ENCODE measurements around the gene TNNT1.
"Not testable (repeated sequence)": the region's sequence is repeated elsewhere in the genome, so short reads cannot be mapped to it uniquely, and the experiment has no call there.

Gene TNNT1

DNA sequence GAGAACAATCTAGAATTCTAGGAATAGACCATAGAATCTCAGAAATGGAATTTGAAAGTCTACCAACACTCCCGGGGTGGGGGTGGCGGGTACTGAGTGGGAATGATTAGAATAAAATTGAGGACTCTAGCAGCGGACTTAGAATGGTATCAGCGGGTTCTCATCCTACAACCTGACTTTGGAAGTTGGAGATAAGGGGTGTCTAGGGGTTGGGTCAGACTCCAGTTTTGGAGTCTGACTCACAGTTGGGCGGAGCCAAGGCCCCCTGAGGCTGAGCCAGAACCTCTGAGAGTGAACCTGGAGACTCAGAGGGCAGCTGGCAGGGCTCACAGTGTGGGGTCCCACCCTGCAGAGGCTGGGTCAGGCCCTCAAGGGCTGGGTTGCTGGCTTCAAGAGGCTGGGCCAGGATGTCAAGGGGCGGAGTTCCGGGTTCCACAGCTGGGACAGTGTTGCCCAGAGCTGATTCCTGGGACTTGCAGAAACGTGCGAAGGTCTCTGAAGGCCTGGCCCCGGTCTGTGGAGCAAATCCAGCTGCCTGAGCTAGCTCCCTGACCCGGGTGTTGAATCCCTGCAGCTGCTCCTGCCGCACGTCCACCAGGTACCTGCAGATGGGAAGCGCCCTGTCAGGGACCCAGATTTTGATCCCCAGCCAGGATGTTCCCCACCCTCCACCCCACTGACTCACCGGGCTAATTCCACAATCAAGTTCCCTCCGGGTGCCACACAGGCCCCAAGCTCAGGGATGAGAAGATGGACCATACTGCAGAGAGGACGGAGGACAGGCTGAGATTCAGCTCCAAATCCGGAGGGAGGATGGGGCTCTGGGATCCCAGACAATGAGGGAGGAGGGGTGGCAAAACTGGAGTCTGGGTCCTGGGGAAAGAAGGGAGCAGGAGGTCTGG, 10.1 kb upstream of the TNNT1 start:
- H3K4me3 ChIP-seq (replicated peaks; ENCODE audit: low read depth, low read length): no peak overlapping the region
- TF ChIP-seq, protein P1, sequence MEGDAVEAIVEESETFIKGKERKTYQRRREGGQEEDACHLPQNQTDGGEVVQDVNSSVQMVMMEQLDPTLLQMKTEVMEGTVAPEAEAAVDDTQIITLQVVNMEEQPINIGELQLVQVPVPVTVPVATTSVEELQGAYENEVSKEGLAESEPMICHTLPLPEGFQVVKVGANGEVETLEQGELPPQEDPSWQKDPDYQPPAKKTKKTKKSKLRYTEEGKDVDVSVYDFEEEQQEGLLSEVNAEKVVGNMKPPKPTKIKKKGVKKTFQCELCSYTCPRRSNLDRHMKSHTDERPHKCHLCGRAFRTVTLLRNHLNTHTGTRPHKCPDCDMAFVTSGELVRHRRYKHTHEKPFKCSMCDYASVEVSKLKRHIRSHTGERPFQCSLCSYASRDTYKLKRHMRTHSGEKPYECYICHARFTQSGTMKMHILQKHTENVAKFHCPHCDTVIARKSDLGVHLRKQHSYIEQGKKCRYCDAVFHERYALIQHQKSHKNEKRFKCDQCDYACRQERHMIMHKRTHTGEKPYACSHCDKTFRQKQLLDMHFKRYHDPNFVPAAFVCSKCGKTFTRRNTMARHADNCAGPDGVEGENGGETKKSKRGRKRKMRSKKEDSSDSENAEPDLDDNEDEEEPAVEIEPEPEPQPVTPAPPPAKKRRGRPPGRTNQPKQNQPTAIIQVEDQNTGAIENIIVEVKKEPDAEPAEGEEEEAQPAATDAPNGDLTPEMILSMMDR (IDR thresholded peaks at IDR 0.05; ENCODE audit: low read length, missing control alignments): no peak
- DNase-seq (ENCODE audit: low read depth): peak; percentile 49

DNA sequence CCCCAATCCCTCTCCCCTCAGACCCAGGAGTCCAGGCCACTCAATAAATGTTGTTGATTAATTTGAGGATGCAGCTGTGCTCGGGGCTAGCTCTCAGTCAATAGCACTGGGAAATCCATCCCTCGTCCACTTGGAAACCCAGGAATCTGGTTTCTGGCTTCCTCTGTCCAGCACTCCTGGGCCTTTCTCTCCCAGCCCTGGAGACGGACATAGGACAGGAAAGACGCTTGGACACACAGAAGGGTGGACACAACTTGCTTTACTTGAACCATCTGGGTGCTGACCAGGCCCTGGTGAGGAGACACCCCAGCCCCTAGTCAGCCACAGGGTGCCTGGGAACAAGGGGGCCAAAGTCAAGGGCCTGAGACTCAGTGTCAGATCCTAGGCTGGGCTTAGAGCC, 9.4 kb upstream of the TNNT1 start:
- no peak for DNase-seq (ENCODE audit: low read depth)
- no peak overlapping the region for H3K4me3 ChIP-seq (replicated peaks; ENCODE audit: low read depth, low read length)
- TF ChIP-seq, protein P1 (IDR thresholded peaks at IDR 0.05; ENCODE audit: low read length, missing control alignments): no peak

DNA sequence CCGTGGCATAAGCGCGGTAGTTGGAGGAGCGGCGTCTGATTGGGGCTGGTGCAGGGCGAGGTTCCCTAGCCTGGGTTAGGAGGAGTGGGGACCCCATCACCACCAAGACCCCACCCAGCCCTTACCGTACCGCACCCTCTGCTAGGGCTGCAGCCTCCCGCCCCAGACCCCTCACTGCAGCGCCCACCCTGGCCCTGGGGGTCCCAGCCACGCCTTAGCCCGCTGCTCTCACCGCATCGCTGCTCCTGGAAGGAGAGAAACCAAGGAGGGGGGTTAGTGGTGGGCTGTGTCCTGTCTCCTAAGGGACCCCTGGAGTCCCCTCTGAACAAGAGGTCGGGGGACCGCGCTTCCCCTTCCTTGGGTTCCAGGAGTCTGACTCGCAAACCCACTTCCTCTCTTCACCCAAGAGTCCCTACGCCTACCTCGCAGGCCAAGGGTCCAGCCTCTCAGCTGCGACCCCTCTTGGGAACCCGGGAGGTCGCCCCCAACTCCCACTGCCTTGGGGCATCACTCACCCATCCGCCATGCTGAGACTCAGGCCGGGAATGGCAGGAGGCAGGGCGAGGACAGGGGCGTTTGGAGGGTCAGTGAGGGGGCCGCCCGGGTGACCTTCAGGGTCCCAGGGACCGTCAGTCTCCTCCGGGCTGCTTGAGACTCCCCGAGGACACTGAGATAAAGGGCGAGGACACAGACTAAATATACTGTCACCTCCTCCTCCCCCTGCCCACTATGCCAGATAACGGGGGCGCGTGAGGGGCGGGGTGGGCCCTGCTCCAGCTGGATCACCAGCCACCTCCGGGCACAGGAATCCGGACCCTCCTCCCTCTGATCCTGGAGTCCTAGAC, 8.3 kb upstream of the TNNT1 start, which contains the start of gene TNNI3:
Gene TNNI3 (minus strand): TSS at position 669 of the 845 bp plus-strand sequence. CDS start 143 bp downstream, at position 526.
- TF ChIP-seq, protein P1 (IDR thresholded peaks at IDR 0.05; ENCODE audit: low read length, missing control alignments): no peak
- no peak for DNase-seq (ENCODE audit: low read depth)
- H3K4me3 ChIP-seq (replicated peaks; ENCODE audit: low read depth, low read length): no peak within 1 kb of the TSS

DNA sequence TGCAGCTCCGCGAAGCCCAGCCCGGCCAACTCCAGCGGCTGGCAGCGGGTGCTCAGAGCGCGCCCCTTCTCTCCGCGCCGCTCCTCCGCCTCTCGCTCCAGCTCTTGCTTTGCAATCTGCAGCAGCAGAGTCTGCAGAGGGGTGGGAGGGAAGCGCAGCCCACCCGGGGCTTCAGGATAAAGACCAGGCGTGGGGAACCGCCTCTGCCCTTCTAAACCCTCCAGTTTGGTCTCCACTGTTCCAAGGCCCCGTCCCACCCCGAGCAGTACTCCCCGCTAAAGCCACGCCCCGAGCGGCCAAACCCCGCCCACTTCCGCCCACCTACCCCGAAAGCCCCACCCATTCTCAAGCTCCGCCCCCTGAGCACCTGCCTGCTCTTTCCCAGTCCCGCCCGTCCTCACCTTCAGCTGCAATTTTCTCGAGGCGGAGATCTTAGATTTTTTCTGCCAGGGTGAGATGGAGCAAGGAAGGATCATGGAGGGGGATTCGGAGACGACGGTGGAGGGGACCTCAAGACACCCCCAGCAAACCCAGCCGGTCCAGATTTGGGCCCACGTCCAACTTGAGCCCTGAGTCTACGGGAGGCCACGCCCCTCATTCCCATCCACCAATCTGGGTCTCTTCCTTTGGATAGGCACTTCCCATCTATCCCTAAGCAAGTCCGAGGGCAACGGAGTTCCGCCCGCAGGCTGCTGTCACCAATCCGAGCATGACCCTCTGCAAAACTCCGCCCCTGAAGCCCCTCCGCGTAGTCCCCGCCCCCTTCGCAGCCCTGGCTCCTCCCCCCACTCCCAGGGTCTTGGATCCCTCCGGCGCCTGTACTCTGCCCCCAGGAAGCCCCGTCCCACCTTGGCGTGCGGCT, 7.4 kb upstream of the TNNT1 start:
- H3K4me3 ChIP-seq (replicated peaks; ENCODE audit: low read depth, low read length): no peak overlapping the region
- TF ChIP-seq, protein P1 (IDR thresholded peaks at IDR 0.05; ENCODE audit: low read length, missing control alignments): no peak
- DNase-seq (ENCODE audit: low read depth): peak; percentile 40

- not testable (repeated sequence) for H3K4me3 ChIP-seq (replicated peaks; ENCODE audit: low read depth, low read length); DNase-seq (ENCODE audit: low read depth)
These were observed 6.8 kb upstream of the TNNT1 start for GRCh38 chr19:55155784-55156183.

GRCh38 chr19:55153652-55154264, 4.8 kb upstream of the TNNT1 start:
- DNase-seq (ENCODE audit: low read depth): no peak
- H3K4me3 ChIP-seq (replicated peaks; ENCODE audit: low read depth, low read length): no peak overlapping the region
- TF ChIP-seq, protein P1 (IDR thresholded peaks at IDR 0.05; ENCODE audit: low read length, missing control alignments): no peak
